Measurements from ENCODE around the gene MAP4.

DNA sequence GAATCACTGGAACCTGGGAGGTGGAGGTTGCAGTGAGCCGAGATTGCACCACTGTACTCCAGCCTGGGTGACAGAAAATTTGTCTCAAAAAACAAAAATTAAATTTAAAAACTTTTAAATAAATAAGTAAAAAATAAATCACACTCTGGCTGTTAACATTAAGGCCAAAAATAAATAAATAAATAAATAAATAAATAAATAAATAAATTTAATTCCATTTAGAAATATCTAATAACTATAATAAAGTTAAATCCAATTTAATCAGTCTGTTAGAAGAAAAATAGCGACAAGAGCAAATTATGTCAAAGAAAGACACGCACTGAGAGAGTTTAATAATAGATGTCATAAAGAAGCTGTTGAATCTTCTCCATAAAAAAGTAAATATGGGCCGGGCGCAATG, 13.4 kb downstream of the MAP4 start:
- TF ChIP-seq, protein P1, sequence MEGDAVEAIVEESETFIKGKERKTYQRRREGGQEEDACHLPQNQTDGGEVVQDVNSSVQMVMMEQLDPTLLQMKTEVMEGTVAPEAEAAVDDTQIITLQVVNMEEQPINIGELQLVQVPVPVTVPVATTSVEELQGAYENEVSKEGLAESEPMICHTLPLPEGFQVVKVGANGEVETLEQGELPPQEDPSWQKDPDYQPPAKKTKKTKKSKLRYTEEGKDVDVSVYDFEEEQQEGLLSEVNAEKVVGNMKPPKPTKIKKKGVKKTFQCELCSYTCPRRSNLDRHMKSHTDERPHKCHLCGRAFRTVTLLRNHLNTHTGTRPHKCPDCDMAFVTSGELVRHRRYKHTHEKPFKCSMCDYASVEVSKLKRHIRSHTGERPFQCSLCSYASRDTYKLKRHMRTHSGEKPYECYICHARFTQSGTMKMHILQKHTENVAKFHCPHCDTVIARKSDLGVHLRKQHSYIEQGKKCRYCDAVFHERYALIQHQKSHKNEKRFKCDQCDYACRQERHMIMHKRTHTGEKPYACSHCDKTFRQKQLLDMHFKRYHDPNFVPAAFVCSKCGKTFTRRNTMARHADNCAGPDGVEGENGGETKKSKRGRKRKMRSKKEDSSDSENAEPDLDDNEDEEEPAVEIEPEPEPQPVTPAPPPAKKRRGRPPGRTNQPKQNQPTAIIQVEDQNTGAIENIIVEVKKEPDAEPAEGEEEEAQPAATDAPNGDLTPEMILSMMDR (IDR thresholded peaks at IDR 0.05), result no peak
- TF ChIP-seq POLR2AphosphoS5 (IDR thresholded peaks at IDR 0.05; ENCODE audit: insufficient read depth in 1 of 2, low read depth in 1 of 2) (no peak), POLR2A (IDR thresholded peaks at IDR 0.05) (no peak)
